Epithelial cell of proximal tubule (primary cell): ENCODE data around the gene WASHC3. TPM values are rescaled to one million over a fixed set of nuclear protein-coding genes. Genes with fewer than 3 reads are reported as not detected.

Source experiments
- DNase-seq: peaks from one replicate; pipeline ENCODE4 v3.0.0-alpha.2; 2011; ENCODE audit warnings: low read depth
- H3K4me3 ChIP-seq: 2 replicates; pipeline ENCODE4 v1.5.1; 2011; ENCODE audit warnings: low read depth, mild to moderate bottlenecking, low read length
- total RNA-seq: library from RNA; depleted of rRNA; stranded (reverse); fragments of >200 nt; gene quantifications from 2 replicates; pipeline ENCODE4 v1.2.3, GENCODE V29; 2015
- TF ChIP-seq, protein P1 (sequence below): conservative IDR thresholded peaks from 2 replicates; pipeline ENCODE4 v1.5.1; 2012; ENCODE audit warnings: low read depth, mild to moderate bottlenecking, low read length

The WASHC3 gene
- total RNA-seq, 1 donor from 2014 or later: 51.0 TPM

DNA sequence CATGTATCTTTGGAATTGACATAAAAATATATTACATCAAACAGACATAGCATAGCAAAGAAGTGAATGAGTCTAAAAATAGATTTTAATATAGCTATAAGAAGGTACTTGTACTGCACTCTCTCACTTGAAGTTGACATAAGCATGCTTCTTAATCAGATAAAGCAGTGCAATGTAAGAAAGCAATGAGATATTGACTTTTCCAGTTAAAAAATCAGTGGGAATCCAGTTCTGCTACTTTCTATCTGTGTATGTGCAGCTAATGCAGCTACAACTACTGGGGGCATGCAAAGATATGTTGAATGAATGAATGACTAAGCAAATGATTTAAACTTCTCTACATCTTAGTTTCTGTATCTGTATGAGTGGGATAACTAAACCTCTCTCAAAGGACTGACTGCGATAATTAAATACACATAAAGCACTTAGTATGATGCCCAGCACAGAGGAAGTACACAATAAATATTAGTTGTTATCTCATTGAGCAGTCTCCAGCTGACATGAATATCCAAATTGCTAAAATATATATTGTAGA, 10.3 kb downstream of the WASHC3 start:
- H3K4me3 ChIP-seq: no peak overlapping the region
- TF ChIP-seq, protein P1, sequence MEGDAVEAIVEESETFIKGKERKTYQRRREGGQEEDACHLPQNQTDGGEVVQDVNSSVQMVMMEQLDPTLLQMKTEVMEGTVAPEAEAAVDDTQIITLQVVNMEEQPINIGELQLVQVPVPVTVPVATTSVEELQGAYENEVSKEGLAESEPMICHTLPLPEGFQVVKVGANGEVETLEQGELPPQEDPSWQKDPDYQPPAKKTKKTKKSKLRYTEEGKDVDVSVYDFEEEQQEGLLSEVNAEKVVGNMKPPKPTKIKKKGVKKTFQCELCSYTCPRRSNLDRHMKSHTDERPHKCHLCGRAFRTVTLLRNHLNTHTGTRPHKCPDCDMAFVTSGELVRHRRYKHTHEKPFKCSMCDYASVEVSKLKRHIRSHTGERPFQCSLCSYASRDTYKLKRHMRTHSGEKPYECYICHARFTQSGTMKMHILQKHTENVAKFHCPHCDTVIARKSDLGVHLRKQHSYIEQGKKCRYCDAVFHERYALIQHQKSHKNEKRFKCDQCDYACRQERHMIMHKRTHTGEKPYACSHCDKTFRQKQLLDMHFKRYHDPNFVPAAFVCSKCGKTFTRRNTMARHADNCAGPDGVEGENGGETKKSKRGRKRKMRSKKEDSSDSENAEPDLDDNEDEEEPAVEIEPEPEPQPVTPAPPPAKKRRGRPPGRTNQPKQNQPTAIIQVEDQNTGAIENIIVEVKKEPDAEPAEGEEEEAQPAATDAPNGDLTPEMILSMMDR: no peak
- DNase-seq: no peak

GRCh38 chr12:102050660-102051430, 10.9 kb downstream of the WASHC3 start:
- DNase-seq: no peak
- H3K4me3 ChIP-seq: no peak overlapping the region
- TF ChIP-seq, protein P1: no peak

- H3K4me3 ChIP-seq: no peak overlapping the region
- no peak for DNase-seq
- TF ChIP-seq, protein P1: no peak
Observed at GRCh38 chr12:102043928-102044327, 17.9 kb downstream of the WASHC3 start.

DNA sequence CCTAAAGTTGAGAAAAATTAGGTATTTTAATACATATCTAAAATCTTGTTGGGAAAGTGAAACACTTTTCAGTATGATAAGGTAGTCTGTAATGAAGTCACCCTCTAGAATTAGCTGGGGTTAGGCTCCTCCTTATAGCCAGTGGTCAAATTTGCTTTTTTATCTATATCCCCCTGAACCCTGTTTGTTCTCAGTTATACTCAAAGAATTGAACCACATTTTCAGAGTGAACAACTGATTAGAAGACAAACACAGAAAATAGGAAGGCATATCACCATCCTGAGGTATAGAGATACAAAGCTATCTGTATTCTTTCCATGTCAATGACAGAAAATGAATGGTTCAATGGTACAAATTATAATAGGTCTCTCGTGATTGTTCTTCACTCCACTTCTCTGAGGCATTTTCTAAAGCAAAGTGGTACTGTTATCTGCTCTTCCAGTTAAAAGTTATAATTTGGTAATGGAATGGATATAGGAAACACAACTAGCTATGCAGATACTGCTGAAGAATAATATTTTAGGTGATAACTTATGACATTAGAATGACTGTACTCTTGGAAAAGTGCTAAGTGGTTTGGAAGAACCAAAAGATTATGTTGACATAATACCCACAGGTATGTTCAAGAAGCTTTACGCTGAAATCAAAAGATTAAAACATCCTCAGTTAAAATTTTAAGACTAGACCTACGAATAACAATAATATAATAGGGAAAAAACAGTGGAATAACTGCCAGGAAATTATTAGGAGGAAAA, 27.6 kb downstream of the WASHC3 start:
- TF ChIP-seq, protein P1: no peak
- H3K4me3 ChIP-seq: no peak overlapping the region
- DNase-seq: no peak

- TF ChIP-seq, protein P1: no peak
- no peak overlapping the region for H3K4me3 ChIP-seq
- DNase-seq: no peak
Observed at GRCh38 chr12:102031852-102032251, 29.9 kb downstream of the WASHC3 start.

DNA sequence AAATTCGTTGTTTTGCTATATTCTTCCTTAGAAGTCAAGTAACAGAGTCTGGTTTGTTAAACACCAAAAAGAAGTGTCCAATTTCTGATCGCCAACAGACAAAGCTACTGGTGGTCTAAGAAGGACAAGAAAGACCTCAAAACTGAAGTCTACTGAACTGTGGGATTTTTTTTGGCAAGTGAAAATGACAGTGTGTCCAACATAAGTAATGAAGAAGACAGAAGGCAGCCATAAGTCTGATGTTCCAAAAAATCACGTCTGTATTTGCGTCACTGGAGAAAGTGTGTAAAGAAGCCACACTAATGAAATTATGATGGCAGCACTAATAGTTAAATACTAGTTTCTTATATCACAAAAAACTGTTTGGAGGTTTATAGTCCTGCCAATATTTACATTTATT, 32.6 kb downstream of the WASHC3 start:
- TF ChIP-seq, protein P1: no peak
- no peak overlapping the region for H3K4me3 ChIP-seq
- no peak for DNase-seq
